Adrenal gland (tissue), 12 donors: Measurements from ENCODE around the gene PHF2. TPM values are rescaled to one million over a fixed set of nuclear protein-coding genes. Genes with fewer than 3 reads are reported as not detected.
A peak's percentile ranks its signal among the peaks of the same experiment; 100 is the strongest.

ENCODE experiments used
- DNase-seq, 7 donors: peaks; one replicate each; pipeline ENCODE4 v3.0.0-alpha.2; 2019 to 2020
- H3K27ac ChIP-seq, 5 donors: fragments of 200-600 bp; sonication (generic) in 4 of 5; 1 replicate in 3 of 5; 2 replicates in 2 of 5; pipeline versions ENCODE4 v1.5.1 to v1.8.0; 2016 to 2020; ENCODE audit warnings: mild to moderate bottlenecking in 1 of 5
- H3K27me3 ChIP-seq: fragments of 200-600 bp; 2 replicates; pipeline ENCODE4 v1.8.0; 2021
- H3K36me3 ChIP-seq, 2 donors: fragments of 200-600 bp; replicated peaks in 1 of 2; 1 replicate in 1 of 2; 2 replicates in 1 of 2; pipeline versions ENCODE4 v1.5.1 to v1.8.0; 2018 to 2022
- H3K4me1 ChIP-seq, 2 donors: fragments of 200-600 bp; replicated peaks in 1 of 2; 1 replicate in 1 of 2; 2 replicates in 1 of 2; pipeline versions ENCODE4 v1.5.1 to v1.8.0; 2018 to 2021
- H3K4me3 ChIP-seq, 4 donors: fragments of 200-600 bp; sonication (generic) in 3 of 4; one replicate each; pipeline ENCODE4 v1.5.1; 2016 to 2018
- H3K9me3 ChIP-seq, 3 donors: fragments of 200-600 bp; sonication (generic) in 1 of 3; replicated peaks in 1 of 3; 1 replicate in 2 of 3; 2 replicates in 1 of 3; pipeline versions ENCODE4 v1.5.1 to v1.8.0; 2016 to 2021
- POLR2A ChIP-seq, 2 donors: fragments of 450-650 bp; IDR thresholded peaks; one replicate each; pipeline ENCODE4 v1.6.1; 2017; ENCODE audit warnings: antibody characterized with exemption in 2 of 2, mild to moderate bottlenecking in 2 of 2, moderate library complexity in 1 of 2
- WGBS, 4 donors: extraction: QIAGEN DNeasy Blood & Tissue Kit in 2 of 4; methylation state at CpG; one replicate each; pipeline versions ENCODE4 v1.1.5 to v1.1.7; 2013 to 2017; 5-methylcytosine and 5-hydroxymethylcytosine counted together
- intact Hi-C, 2 donors: fragments of 100-400 bp; cut with DNase I; formaldehyde crosslinking; loops; one replicate each; pipeline versions ENCODE4 v1.14.1 to v1.15.0; 2022 to 2023
- polyA plus RNA-seq, 3 donors: library from polyadenylated mRNA; stranded (reverse); fragments of 200-250 nt in 2 of 3; fragments of 350-450 nt in 1 of 3; fragmentation: Illumina TruSeq in 1 of 3; extraction: RNeasy Lipid Tissue Mini Kit (QIAGEN cat#74804) in 1 of 3; gene quantifications; one replicate each; pipeline ENCODE4 v1.2.3, GENCODE V29; 2013 to 2014
- total RNA-seq, 9 donors: library from RNA; depleted of rRNA in 4 of 9; stranded (reverse); fragments of >200 nt in 4 of 9; fragments of 120-200 nt in 1 of 9; fragmentation: NEBNext Ultra II Directional in 1 of 9; extraction: Animal tissue kit (Norgen Biotek cat#: 25700) in 1 of 9; gene quantifications; one replicate each; pipeline versions ENCODE4 v1.1.0 to v1.2.4, GENCODE V29; 2013 to 2023
- TF ChIP-seq, protein P1 (sequence below), 6 experiments: fragments of 450-650 bp in 4 of 6; fragments of 200-600 bp in 2 of 6; sonication (generic) in 1 of 6; IDR thresholded peaks; 1 replicate in 5 of 6; 2 replicates in 1 of 6; pipeline versions ENCODE4 v1.5.1 to v1.8.0; 2016 to 2021; ENCODE audit warnings: antibody characterized with exemption in 6 of 6, mild to moderate bottlenecking in 2 of 6, moderate library complexity in 1 of 6
- donor health status: healthy with polysubstance abuse.
- donor health status: Bipolar disorder and iron deficiency.
- donor health status: DM: yes; HTN: yes; CAD: no.
- donor health status: DM: no; HTN: no; CAD: no.
- donor health status: DM: no; HTN: no; CAD: no.
- donor health status: DM: yes; HTN: yes; CAD: no.

PHF2 gene
- total and polyA plus RNA-seq, 12 donors = 11.0 to 37.6 (median 22.0) TPM

- TF ChIP-seq, protein P1, sequence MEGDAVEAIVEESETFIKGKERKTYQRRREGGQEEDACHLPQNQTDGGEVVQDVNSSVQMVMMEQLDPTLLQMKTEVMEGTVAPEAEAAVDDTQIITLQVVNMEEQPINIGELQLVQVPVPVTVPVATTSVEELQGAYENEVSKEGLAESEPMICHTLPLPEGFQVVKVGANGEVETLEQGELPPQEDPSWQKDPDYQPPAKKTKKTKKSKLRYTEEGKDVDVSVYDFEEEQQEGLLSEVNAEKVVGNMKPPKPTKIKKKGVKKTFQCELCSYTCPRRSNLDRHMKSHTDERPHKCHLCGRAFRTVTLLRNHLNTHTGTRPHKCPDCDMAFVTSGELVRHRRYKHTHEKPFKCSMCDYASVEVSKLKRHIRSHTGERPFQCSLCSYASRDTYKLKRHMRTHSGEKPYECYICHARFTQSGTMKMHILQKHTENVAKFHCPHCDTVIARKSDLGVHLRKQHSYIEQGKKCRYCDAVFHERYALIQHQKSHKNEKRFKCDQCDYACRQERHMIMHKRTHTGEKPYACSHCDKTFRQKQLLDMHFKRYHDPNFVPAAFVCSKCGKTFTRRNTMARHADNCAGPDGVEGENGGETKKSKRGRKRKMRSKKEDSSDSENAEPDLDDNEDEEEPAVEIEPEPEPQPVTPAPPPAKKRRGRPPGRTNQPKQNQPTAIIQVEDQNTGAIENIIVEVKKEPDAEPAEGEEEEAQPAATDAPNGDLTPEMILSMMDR (IDR thresholded peaks at IDR 0.05) = no peak
- TF ChIP-seq POLR2A (IDR thresholded peaks at IDR 0.05) = no peak
- no peaks in the 10 kb centered on the region for H3K9me3 ChIP-seq
- H3K4me1 ChIP-seq = peaks cover 0 to 7% of the 10 kb centered on the region in 2 donors
- DNase-seq = peak in 1 of 7 donors; percentile 39
- H3K4me3 ChIP-seq = no peak overlapping the region
- H3K27ac ChIP-seq = peak overlapping the region in 1 of 5 donors; percentile 30
- WGBS, 4 donors = 88 to 94% (median 89%) methylated on average over 3 to 8 of the region's 8 CpGs
- no peaks in the 10 kb centered on the region for H3K36me3 ChIP-seq
- no peaks in the 10 kb centered on the region for H3K27me3 ChIP-seq
- intact Hi-C loops = no loop called here
Observed at GRCh38 chr9:93620041-93620506, 43.7 kb downstream of the PHF2 start.

GRCh38 chr9:93620881-93621820, 44.8 kb downstream of the PHF2 start:
- no peaks in the 10 kb centered on the region for H3K9me3 ChIP-seq
- peaks cover 0 to 7% of the 10 kb centered on the region in 2 donors for H3K4me1 ChIP-seq
- peak in 6 of 7 donors; percentile 64 to 83 (median 73) for DNase-seq
- no peak overlapping the region for H3K27ac ChIP-seq
- intact Hi-C loops = no loop called here
- WGBS, 4 donors = 59 to 79% (median 69%) methylated on average over 4 to 14 of the region's 14 CpGs
- no peak overlapping the region for H3K4me3 ChIP-seq
- TF ChIP-seq POLR2A (IDR thresholded peaks at IDR 0.05) = no peak
- TF ChIP-seq, protein P1 (IDR thresholded peaks at IDR 0.05) = no peak
- no peaks in the 10 kb centered on the region for H3K36me3 ChIP-seq
- H3K27me3 ChIP-seq = no peaks in the 10 kb centered on the region

GRCh38 chr9:93621922-93622321, 45.5 kb downstream of the PHF2 start:
- H3K27ac ChIP-seq = no peak overlapping the region
- intact Hi-C loops = no loop called here
- 83 to 99% (median 96%) methylated on average over 1 to 4 of the region's 4 CpGs; no CpG with 5 or more reads in 1 of the 4 donors for WGBS, 4 donors
- no peak for DNase-seq
- H3K36me3 ChIP-seq = no peaks in the 10 kb centered on the region
- no peak for TF ChIP-seq POLR2A (IDR thresholded peaks at IDR 0.05)
- TF ChIP-seq, protein P1 (IDR thresholded peaks at IDR 0.05) = no peak
- no peak overlapping the region for H3K4me3 ChIP-seq
- peaks cover 0 to 7% of the 10 kb centered on the region in 2 donors for H3K4me1 ChIP-seq
- H3K27me3 ChIP-seq = no peaks in the 10 kb centered on the region
- H3K9me3 ChIP-seq = peaks cover 0 to 3% (median 0%) of the 10 kb centered on the region in 3 donors

- 88 to 98% (median 97%) methylated on average over 2 of the region's 2 CpGs; no CpG with 5 or more reads in 1 of the 4 donors for WGBS, 4 donors
- Histone ChIP-seq H3K27me3 (no peaks in the 10 kb centered on the region), H3K36me3 (no peaks in the 10 kb centered on the region), H3K27ac (no peak overlapping the region), H3K4me1 (peaks cover 0 to 7% of the 10 kb centered on the region in 2 donors), H3K4me3 (no peak overlapping the region), H3K9me3 (peaks cover 0 to 4% (median 0%) of the 10 kb centered on the region in 3 donors)
- intact Hi-C loops = no loop called here
- TF ChIP-seq POLR2A (IDR thresholded peaks at IDR 0.05) = no peak
- TF ChIP-seq, protein P1 (IDR thresholded peaks at IDR 0.05) = no peak
- no peak for DNase-seq
Observed at GRCh38 chr9:93622691-93623090, 46.3 kb downstream of the PHF2 start.
